Choroid plexus epithelial cell (primary cell): Measurements from ENCODE around the gene ZNF583.

Experiments
- DNase-seq: peaks from one replicate; pipeline ENCODE4 v3.0.0-alpha.2; 2010; ENCODE audit warnings: low read depth
- H3K4me3 ChIP-seq: 2 replicates; pipeline ENCODE4 v1.5.1; 2011; ENCODE audit warnings: low read depth, mild to moderate bottlenecking, control low read depth, low read length, moderate library complexity
- TF ChIP-seq, protein P1 (sequence below): conservative IDR thresholded peaks from 2 replicates; pipeline ENCODE4 v1.5.1; 2011; ENCODE audit warnings: low read depth, mild to moderate bottlenecking, control low read depth, inconsistent platforms, low read length, moderate library complexity

The ZNF583 gene

DNA sequence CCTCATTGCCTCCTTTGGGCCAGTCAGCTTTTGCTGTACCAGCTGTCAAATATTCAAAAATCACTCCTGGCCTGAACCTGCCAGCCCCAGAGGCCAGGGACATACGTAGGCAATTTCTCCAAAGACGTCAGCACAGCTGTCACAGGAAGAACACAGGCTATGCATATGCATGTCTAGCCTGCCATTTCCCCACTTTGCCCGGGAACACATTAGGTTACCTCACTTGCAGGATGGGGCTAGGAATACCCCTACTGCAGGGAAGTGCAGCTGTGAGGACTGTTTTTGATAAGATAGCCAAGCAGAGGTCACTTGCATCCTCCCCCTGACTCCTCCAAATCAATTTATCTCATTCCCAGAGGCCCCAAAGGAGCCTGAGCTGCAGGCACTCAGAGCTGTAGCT, 70.2 kb downstream of the ZNF583 start:
- no peak overlapping the region for H3K4me3 ChIP-seq
- DNase-seq: no peak
- TF ChIP-seq, protein P1, sequence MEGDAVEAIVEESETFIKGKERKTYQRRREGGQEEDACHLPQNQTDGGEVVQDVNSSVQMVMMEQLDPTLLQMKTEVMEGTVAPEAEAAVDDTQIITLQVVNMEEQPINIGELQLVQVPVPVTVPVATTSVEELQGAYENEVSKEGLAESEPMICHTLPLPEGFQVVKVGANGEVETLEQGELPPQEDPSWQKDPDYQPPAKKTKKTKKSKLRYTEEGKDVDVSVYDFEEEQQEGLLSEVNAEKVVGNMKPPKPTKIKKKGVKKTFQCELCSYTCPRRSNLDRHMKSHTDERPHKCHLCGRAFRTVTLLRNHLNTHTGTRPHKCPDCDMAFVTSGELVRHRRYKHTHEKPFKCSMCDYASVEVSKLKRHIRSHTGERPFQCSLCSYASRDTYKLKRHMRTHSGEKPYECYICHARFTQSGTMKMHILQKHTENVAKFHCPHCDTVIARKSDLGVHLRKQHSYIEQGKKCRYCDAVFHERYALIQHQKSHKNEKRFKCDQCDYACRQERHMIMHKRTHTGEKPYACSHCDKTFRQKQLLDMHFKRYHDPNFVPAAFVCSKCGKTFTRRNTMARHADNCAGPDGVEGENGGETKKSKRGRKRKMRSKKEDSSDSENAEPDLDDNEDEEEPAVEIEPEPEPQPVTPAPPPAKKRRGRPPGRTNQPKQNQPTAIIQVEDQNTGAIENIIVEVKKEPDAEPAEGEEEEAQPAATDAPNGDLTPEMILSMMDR: no peak

DNA sequence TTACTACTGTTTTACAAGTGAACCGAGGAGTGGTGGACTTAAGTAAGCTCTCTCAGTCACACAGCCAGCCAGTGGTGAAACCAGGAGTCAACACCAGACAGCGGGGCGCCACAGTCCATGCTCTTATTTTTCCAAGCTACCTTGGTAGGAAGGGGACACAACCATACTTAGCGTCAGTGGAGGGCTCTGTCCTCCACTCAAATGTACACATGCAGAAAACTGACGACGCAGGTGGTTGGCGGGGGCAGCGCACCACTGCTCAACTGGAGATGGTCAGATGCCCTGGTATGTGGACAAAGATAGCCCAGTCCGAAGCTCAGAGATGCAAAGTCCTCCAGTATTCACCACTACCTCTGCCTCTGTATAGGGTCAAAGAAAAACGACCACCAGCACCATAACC, 72.0 kb downstream of the ZNF583 start:
- no peak overlapping the region for H3K4me3 ChIP-seq
- no peak for DNase-seq
- TF ChIP-seq, protein P1: no peak
